H1 (cell line): ENCODE measurements around the gene MXRA7. TPM values are rescaled to one million over a fixed set of nuclear protein-coding genes. Genes with fewer than 3 reads are reported as not detected.

Source experiments
- CTCF ChIA-PET: fragments of 300-600 bp; sonication (Branson Sonifier 250); formaldehyde crosslinking; loops from one replicate; lab custom pipeline; 2021; ENCODE audit not compliant: partially characterized antibody; lab: Charles Lee
- POLR2A ChIA-PET: fragments of 300-600 bp; sonication (Branson Sonifier 250); formaldehyde crosslinking; loops from one replicate; lab custom pipeline; 2021; ENCODE audit warnings: inconsistent platforms; ENCODE audit not compliant: partially characterized antibody; lab: Charles Lee
- DNase-seq, 2 experiments: peaks; one replicate each; pipeline versions ENCODE4 v3.0.0 to v3.0.0-alpha.2; 2010 to 2022; ENCODE audit warnings: low spot score in 2 of 2, low read depth in 1 of 2, mixed read lengths in 1 of 2
- FAIRE-seq: peaks from 2 replicates; lab custom pipeline; 2011; peaks lifted over from hg19 to GRCh38; lab: Jason Lieb, UNC
- H2AFZ ChIP-seq: 2 replicates; pipeline ENCODE4 v1.8.1; 2012; ENCODE audit warnings: low read length, inconsistent platforms
- H2AK5ac ChIP-seq: 2 replicates; pipeline ENCODE4 v1.6.1; 2013; ENCODE audit warnings: low read depth, low read length
- H2BK120ac ChIP-seq: replicated peaks from 2 replicates; pipeline ENCODE3; 2013; ENCODE audit warnings: low read depth, low read length, inconsistent platforms
- H2BK12ac ChIP-seq: 2 replicates; pipeline ENCODE4 v1.6.1; 2013; ENCODE audit warnings: low read depth, low read length
- H2BK15ac ChIP-seq: 2 replicates; pipeline ENCODE4 v1.6.1; 2013; ENCODE audit warnings: low read length
- H2BK20ac ChIP-seq: 2 replicates; pipeline ENCODE4 v1.6.1; 2013; ENCODE audit warnings: low read length
- H2BK5ac ChIP-seq: 2 replicates; pipeline ENCODE4 v1.6.1; 2013; ENCODE audit warnings: low read depth, low read length
- H3K14ac ChIP-seq: 2 replicates; pipeline ENCODE4 v1.6.1; 2013; ENCODE audit warnings: inconsistent platforms; ENCODE audit not compliant: insufficient read length
- H3K18ac ChIP-seq: 2 replicates; pipeline ENCODE4 v1.6.1; 2013; ENCODE audit warnings: low read length; ENCODE audit errors: extremely low read depth
- H3K23ac ChIP-seq: 2 replicates; pipeline ENCODE4 v1.6.1; 2013; ENCODE audit warnings: inconsistent platforms; ENCODE audit not compliant: insufficient read length
- H3K23me2 ChIP-seq: 2 replicates; pipeline ENCODE4 v1.6.1; 2013; ENCODE audit warnings: low read depth, low read length
- H3K27ac ChIP-seq: 2 replicates; pipeline ENCODE4 v1.6.1; 2011; ENCODE audit warnings: low read depth, low read length, inconsistent platforms
- H3K27me3 ChIP-seq, 4 experiments: replicated peaks in 1 of 4; 1 replicate in 1 of 4; 2 replicates in 3 of 4; pipeline versions ENCODE4 v1.6.1 to v1.8.1; 2011 to 2013; ENCODE audit warnings: low read length in 3 of 4, mild to moderate bottlenecking in 3 of 4, inconsistent platforms in 2 of 4, mixed read lengths in 2 of 4, moderate library complexity in 1 of 4; ENCODE audit not compliant: control insufficient read depth in 3 of 4, insufficient read depth in 3 of 4; ENCODE audit errors: extremely low read depth in 1 of 4
- H3K36me3 ChIP-seq, 4 experiments: 2 replicates each; pipeline versions ENCODE4 v1.6.1 to v1.8.1; 2011 to 2013; ENCODE audit warnings: mild to moderate bottlenecking in 4 of 4, low read length in 3 of 4, moderate library complexity in 2 of 4, control low read depth in 1 of 4, inconsistent platforms in 1 of 4; ENCODE audit not compliant: insufficient read depth in 4 of 4, control insufficient read depth in 2 of 4
- H3K4ac ChIP-seq: replicated peaks from 2 replicates; pipeline ENCODE3; 2013; ENCODE audit warnings: low read length, low read depth, mixed read lengths, inconsistent platforms; ENCODE audit not compliant: insufficient read length
- H3K4me1 ChIP-seq, 4 experiments: replicated peaks in 1 of 4; 1 replicate in 1 of 4; 2 replicates in 3 of 4; pipeline versions ENCODE4 v1.6.1 to v1.8.1; 2011 to 2013; ENCODE audit warnings: low read length in 3 of 4, inconsistent platforms in 2 of 4, mixed read lengths in 1 of 4; ENCODE audit not compliant: insufficient read depth in 4 of 4, control insufficient read depth in 3 of 4
- H3K4me2 ChIP-seq, 2 experiments: 2 replicates each; pipeline versions ENCODE4 v1.6.1 to v1.8.1; 2011 to 2013; ENCODE audit warnings: low read depth in 2 of 2, low read length in 2 of 2, control low read depth in 1 of 2, inconsistent platforms in 1 of 2, mild to moderate bottlenecking in 1 of 2; ENCODE audit not compliant: insufficient read depth in 1 of 2
- H3K4me3 ChIP-seq, 4 experiments: fragments of 200-600, 300-600 bp in 1 of 4; sonication (generic), shearing (Covaris generic), sonication (Bioruptor Twin) in 1 of 4; 2 replicates each; pipeline versions ENCODE4 v1.5.1 to v1.8.1; 2011 to 2016; ENCODE audit warnings: low read length in 4 of 4, low read depth in 3 of 4, control low read depth in 2 of 4, inconsistent platforms in 2 of 4, mild to moderate bottlenecking in 2 of 4, mixed read lengths in 1 of 4, moderate library complexity in 1 of 4; ENCODE audit not compliant: insufficient read depth in 2 of 4; ENCODE audit errors: extremely low read depth in 1 of 4
- H3K56ac ChIP-seq: replicated peaks from 2 replicates; pipeline ENCODE3; 2013; ENCODE audit warnings: low read depth, mild to moderate bottlenecking, mixed read lengths, low read length, inconsistent platforms; ENCODE audit not compliant: insufficient read length
- H3K79me1 ChIP-seq: 2 replicates; pipeline ENCODE4 v1.6.1; 2013; ENCODE audit warnings: low read depth, low read length, control low read depth
- H3K79me2 ChIP-seq, 2 experiments: 2 replicates each; pipeline versions ENCODE4 v1.6.1 to v1.8.1; 2012 to 2013; ENCODE audit warnings: low read length in 2 of 2, mild to moderate bottlenecking in 2 of 2, inconsistent platforms in 1 of 2; ENCODE audit not compliant: insufficient read depth in 2 of 2, control insufficient read depth in 1 of 2
- H3K9ac ChIP-seq, 4 experiments: replicated peaks in 1 of 4; 1 replicate in 1 of 4; 2 replicates in 3 of 4; pipeline versions ENCODE4 v1.6.1 to v1.8.1; 2011 to 2013; ENCODE audit warnings: low read depth in 3 of 4, low read length in 3 of 4, control low read depth in 2 of 4, mild to moderate bottlenecking in 2 of 4, moderate library complexity in 2 of 4, inconsistent platforms in 1 of 4; ENCODE audit errors: extremely low read depth in 1 of 4
- H3K9me3 ChIP-seq, 2 experiments: 2 replicates each; pipeline versions ENCODE4 v1.6.1 to v1.8.1; 2012 to 2013; ENCODE audit warnings: mild to moderate bottlenecking in 2 of 2, moderate library complexity in 2 of 2, control low read depth in 1 of 2, inconsistent platforms in 1 of 2, low read depth in 1 of 2, low read length in 1 of 2, mixed read lengths in 1 of 2; ENCODE audit not compliant: insufficient read depth in 2 of 2
- H4K20me1 ChIP-seq, 2 experiments: replicated peaks in 1 of 2; 2 replicates each; pipeline versions ENCODE3 to v1.8.1; 2011 to 2013; ENCODE audit warnings: inconsistent platforms in 2 of 2, low read length in 2 of 2, mild to moderate bottlenecking in 1 of 2; ENCODE audit not compliant: insufficient read depth in 2 of 2, control insufficient read depth in 1 of 2
- H4K5ac ChIP-seq: 2 replicates; pipeline ENCODE4 v1.6.1; 2013; ENCODE audit warnings: low read length, low read depth, mixed read lengths, inconsistent platforms; ENCODE audit not compliant: insufficient read length
- H4K8ac ChIP-seq: 2 replicates; pipeline ENCODE4 v1.8.0; 2013; ENCODE audit warnings: mild to moderate bottlenecking, moderate library complexity, low read length, inconsistent platforms; ENCODE audit not compliant: insufficient read depth; ENCODE audit errors: extremely low read depth
- H4K91ac ChIP-seq: replicated peaks from 2 replicates; pipeline ENCODE3; 2013; ENCODE audit warnings: low read length, mixed read lengths, inconsistent platforms; ENCODE audit not compliant: insufficient read length
- ATF2 ChIP-seq: IDR thresholded peaks from 2 replicates; pipeline ENCODE4 v1.6.1; 2012; ENCODE audit warnings: low read length, inconsistent platforms
- BCL11A ChIP-seq, 2 experiments: IDR thresholded peaks; one replicate each; pipeline ENCODE4 v1.6.1; 2011; ENCODE audit warnings: low read depth in 2 of 2, low read length in 2 of 2, mild to moderate bottlenecking in 2 of 2
- FOSL1 ChIP-seq: IDR thresholded peaks from 2 replicates; pipeline ENCODE4 v1.6.1; 2011; ENCODE audit warnings: mild to moderate bottlenecking, low read depth, low read length, moderate library complexity; ENCODE audit not compliant: insufficient read depth
- JUND ChIP-seq: IDR thresholded peaks from 2 replicates; pipeline ENCODE4 v1.6.1; 2011; ENCODE audit warnings: mild to moderate bottlenecking, improper control_type of control experiment, low read length
- MAFK ChIP-seq: IDR thresholded peaks from 2 replicates; pipeline ENCODE4 v1.6.1; 2012; ENCODE audit warnings: low read depth, mild to moderate bottlenecking, improper control_type of control experiment, low read length
- NRF1 ChIP-seq: IDR thresholded peaks from 2 replicates; pipeline ENCODE4 v1.6.1; 2011; ENCODE audit warnings: mild to moderate bottlenecking, low read depth, low read length, improper control_type of control experiment
- POU5F1 ChIP-seq: IDR thresholded peaks from 2 replicates; pipeline ENCODE4 v1.6.1; 2011; ENCODE audit warnings: low read depth, mild to moderate bottlenecking, low read length, moderate library complexity
- TAF1 ChIP-seq: IDR thresholded peaks from 2 replicates; pipeline ENCODE4 v1.6.1; 2011; ENCODE audit warnings: mild to moderate bottlenecking, low read depth, low read length
- TAF7 ChIP-seq: optimal IDR thresholded peaks from 2 replicates; pipeline ENCODE3; 2011; ENCODE audit warnings: low read depth, mild to moderate bottlenecking, inconsistent platforms, low read length, moderate library complexity, borderline replicate concordance
- USF2 ChIP-seq: IDR thresholded peaks from 2 replicates; pipeline ENCODE4 v1.6.1; 2011; ENCODE audit warnings: low read length, improper control_type of control experiment
- polyA plus RNA-seq, 7 experiments: library from polyadenylated mRNA; depleted of rRNA in 3 of 7; stranded (reverse) in 5 of 7; unstranded in 2 of 7; fragments of >200 nt in 5 of 7; fragments of 200-250 nt in 2 of 7; gene quantifications; 1 replicate in 5 of 7; 2 replicates in 1 of 7; 4 replicates in 1 of 7; pipeline versions ENCODE4 v1.2.1 to v1.2.3, GENCODE V29; 2011 to 2013; ENCODE audit warnings: missing spikeins in 2 of 7, mixed read lengths in 2 of 7
- total RNA-seq: library from RNA; stranded (reverse); fragmentation: NEBNext Ultra II Directional; extraction: Animal tissue kit (Norgen Biotek cat#: 25700); gene quantifications from 2 replicates; pipeline ENCODE4 v1.2.1, GENCODE V29; 2021

MXRA7 gene
- total and polyA plus RNA-seq, 2 of the 8 experiments (the other 6 are each of a cell fraction or from before 2014, with no cell fraction given), result 17.8 to 26.6 TPM

- CTCF ChIA-PET, result no interaction called here
- peaks cover 5 to 25% (median 12%) of the 10 kb centered on the region in 4 experiments; a peak in 7 of 8 replicates for H3K36me3 ChIP-seq
These were observed 32.2 kb upstream of the MXRA7 start for GRCh38 chr17:76742958-76743357.

More at GRCh38 chr17:76742958-76743357, 32.2 kb upstream of the MXRA7 start:
- H2BK5ac ChIP-seq, result no peak overlapping the region
- H4K91ac ChIP-seq, result no peak overlapping the region
- no peak overlapping the region for H2AFZ ChIP-seq
- H3K9me3 ChIP-seq, result no peaks in the 10 kb centered on the region
- no peaks in the 10 kb centered on the region for H3K79me1 ChIP-seq
- FAIRE-seq (no peak), DNase-seq (no peak)
- no peak overlapping the region for H2BK12ac ChIP-seq
- H3K23me2 ChIP-seq, result peaks cover 4% of the 10 kb centered on the region; the same call in 1 of the 2 replicates
- H4K20me1 ChIP-seq, result no peaks in the 10 kb centered on the region
- H2BK15ac ChIP-seq, result no peak overlapping the region
- no peak overlapping the region for H3K27ac ChIP-seq
- H3K18ac ChIP-seq, result no peak overlapping the region
- no peak overlapping the region for H4K8ac ChIP-seq
- H3K56ac ChIP-seq, result no peak overlapping the region
- POLR2A ChIA-PET, result interaction anchor here (0.6 to 0.8 kb wide), 2 partner anchors 11 to 16 kb away, joined by 3 read pairs; partner anchors contain the start of gene METTL23
- H3K4me1 ChIP-seq, result peaks cover 0 to 5% (median 3%) of the 10 kb centered on the region in 4 experiments; a peak in 5 of 7 replicates
- H3K9ac ChIP-seq, result no peak overlapping the region
- H2BK120ac ChIP-seq, result no peak overlapping the region
- no peak overlapping the region for H2AK5ac ChIP-seq
- no peak overlapping the region for H3K4me3 ChIP-seq
- no peak overlapping the region for H3K4me2 ChIP-seq
- no peak overlapping the region for H4K5ac ChIP-seq
- no peak overlapping the region for H3K4ac ChIP-seq
- H3K27me3 ChIP-seq, result no peaks in the 10 kb centered on the region
- no peak overlapping the region for H3K23ac ChIP-seq
- no peak overlapping the region for H3K14ac ChIP-seq
- no peak overlapping the region for H2BK20ac ChIP-seq
- peaks cover 0 to 16% of the 10 kb centered on the region in 2 experiments; a peak in 2 of 4 replicates for H3K79me2 ChIP-seq
- TF ChIP-seq POU5F1 (no peak), TAF7 (no peak), FOSL1 (no peak), JUND (no peak), TAF1 (no peak), USF2 (no peak), BCL11A (IDR thresholded peaks at IDR 0.05; ENCODE audit: low read depth in 2 of 2, low read length in 2 of 2) (no peak), NRF1 (no peak), ATF2 (no peak), MAFK (no peak)
